Mucosa of descending colon (tissue), 3 donors: ENCODE measurements around the gene PHACTR2. TPM values are rescaled to one million over a fixed set of nuclear protein-coding genes. Genes with fewer than 3 reads are reported as not detected.

Experiments
- ATAC-seq: fragments of 200-7000 bp; cut with Tn5 transposase; one replicate; pipeline ENCODE4 v1.9.1; 2020; ENCODE audit warnings: mild to moderate bottlenecking, moderate library complexity
- DNase-seq, 3 donors: peaks; one replicate each; pipeline ENCODE4 v3.0.0-alpha.2; 2020
- H3K36me3 ChIP-seq: fragments of 200-600 bp; one replicate; pipeline ENCODE4 v1.8.0; 2021; ENCODE audit warnings: low read depth, mild to moderate bottlenecking
- H3K4me1 ChIP-seq: fragments of 200-600 bp; one replicate; pipeline ENCODE4 v1.8.0; 2021; ENCODE audit warnings: low read depth, mild to moderate bottlenecking
- H3K4me3 ChIP-seq: fragments of 200-600 bp; one replicate; pipeline ENCODE4 v1.8.0; 2021; ENCODE audit warnings: mild to moderate bottlenecking
- H3K9me3 ChIP-seq: fragments of 200-600 bp; one replicate; pipeline ENCODE4 v1.8.0; 2021; ENCODE audit warnings: mild to moderate bottlenecking
- CTCF ChIP-seq: fragments of 200-600 bp; IDR thresholded peaks from one replicate; pipeline ENCODE4 v1.8.0; 2022; ENCODE audit warnings: antibody characterized with exemption, mild to moderate bottlenecking
- intact Hi-C, 2 donors: fragments of 100-400 bp; cut with DNase I in 1 of 2; cut with micrococcal nuclease in 1 of 2; formaldehyde crosslinking; loops; one replicate each; pipeline versions ENCODE4 v1.11.0 to v1.11.1; 2022; cut with DNase I, micrococcal nuclease
- total RNA-seq, 3 donors: library from RNA; stranded (reverse); fragmentation: NEBNext Ultra II Directional in 2 of 3; extraction: Animal tissue kit (Norgen Biotek cat#: 25700) in 2 of 3; gene quantifications; one replicate each; pipeline versions ENCODE4 v1.2.1 to v1.2.4, GENCODE V29; 2021 to 2023
- donor health status: DM: no; HTN: no; CAD: no; lungs with moderate emphysema.
- donor health status: DM: no; HTN: no; CAD: no.
- donor health status: DM: no; HTN: yes; CAD: no.

Gene PHACTR2
- total RNA-seq, 3 donors from 2014 or later, result 49.5 to 70.8 (median 53.4) TPM

- no peak for DNase-seq
- H3K4me1 ChIP-seq, result peaks cover 7% of the 10 kb centered on the region
- intact Hi-C loops, result loop anchor here in 1 of 2 donors (5.0 kb wide), 1 partner anchor 410 kb away; no protein-coding TSS in a partner anchor
- H3K36me3 ChIP-seq, result no peaks in the 10 kb centered on the region
- no peak overlapping the region for H3K4me3 ChIP-seq
- ATAC-seq, result no peak
- no peaks in the 10 kb centered on the region for H3K9me3 ChIP-seq
- TF ChIP-seq CTCF, result no peak
Measured at GRCh38 chr6:143677577-143677890, 231 bp upstream of the PHACTR2 start.

- DNase-seq, result no peak
- Histone ChIP-seq H3K4me3 (no peak overlapping the region), H3K4me1 (no peaks in the 10 kb centered on the region), H3K36me3 (no peaks in the 10 kb centered on the region), H3K9me3 (peaks cover 8% of the 10 kb centered on the region)
- TF ChIP-seq CTCF, result no peak
- ATAC-seq, result no peak
- intact Hi-C loops, result loop anchor here in 1 of 2 donors (5.0 kb wide), 1 partner anchor 408 kb away; no protein-coding TSS in a partner anchor
Measured at GRCh38 chr6:143679041-143679440, 1.3 kb downstream of the PHACTR2 start.

GRCh38 chr6:143680141-143680540 is 2.4 kb downstream of the PHACTR2 start:
- no peak for TF ChIP-seq CTCF
- no peak overlapping the region for H3K4me3 ChIP-seq

GRCh38 chr6:143682805-143683204 is 5.0 kb downstream of the PHACTR2 start:
- DNase-seq (no peak), ATAC-seq (no peak)
- Histone ChIP-seq H3K9me3 (peaks cover 8% of the 10 kb centered on the region), H3K4me1 (peaks cover 6% of the 10 kb centered on the region), H3K36me3 (no peaks in the 10 kb centered on the region), H3K4me3 (no peak overlapping the region)
- TF ChIP-seq CTCF, result no peak
- intact Hi-C loops, result no loop called here

More at GRCh38 chr6:143680141-143680540, 2.4 kb downstream of the PHACTR2 start:
- no peak for DNase-seq
- peaks cover 8% of the 10 kb centered on the region for H3K9me3 ChIP-seq
- H3K4me1 ChIP-seq, result no peaks in the 10 kb centered on the region
- no peak for ATAC-seq
- H3K36me3 ChIP-seq, result no peaks in the 10 kb centered on the region
- intact Hi-C loops, result no loop called here

GRCh38 chr6:143684486-143684885 is 6.7 kb downstream of the PHACTR2 start:
- intact Hi-C loops, result no loop called here
- DNase-seq (no peak), ATAC-seq (no peak)
- TF ChIP-seq CTCF, result no peak
- peaks cover 8% of the 10 kb centered on the region for H3K9me3 ChIP-seq
- H3K4me3 ChIP-seq, result no peak overlapping the region
- no peaks in the 10 kb centered on the region for H3K36me3 ChIP-seq
- H3K4me1 ChIP-seq, result peaks cover 6% of the 10 kb centered on the region

GRCh38 chr6:143685653-143686052 is 7.9 kb downstream of the PHACTR2 start:
- intact Hi-C loops, result no loop called here
- no peak for TF ChIP-seq CTCF
- Histone ChIP-seq H3K4me3 (no peak overlapping the region), H3K36me3 (no peaks in the 10 kb centered on the region), H3K9me3 (peaks cover 8% of the 10 kb centered on the region), H3K4me1 (peaks cover 6% of the 10 kb centered on the region)
- DNase-seq (peak in 2 of 3 donors; percentile 28 to 36), ATAC-seq (peak; percentile 69)
